Right forelimb (tissue), 1 donor: Measurements from ENCODE around the gene MYO18A.
A peak's percentile ranks its signal among the peaks of the same experiment; 100 is the strongest.

Experiments
- DNase-seq: peaks from one replicate; pipeline ENCODE4 v3.0.0-alpha.2; 2018

MYO18A gene

DNA sequence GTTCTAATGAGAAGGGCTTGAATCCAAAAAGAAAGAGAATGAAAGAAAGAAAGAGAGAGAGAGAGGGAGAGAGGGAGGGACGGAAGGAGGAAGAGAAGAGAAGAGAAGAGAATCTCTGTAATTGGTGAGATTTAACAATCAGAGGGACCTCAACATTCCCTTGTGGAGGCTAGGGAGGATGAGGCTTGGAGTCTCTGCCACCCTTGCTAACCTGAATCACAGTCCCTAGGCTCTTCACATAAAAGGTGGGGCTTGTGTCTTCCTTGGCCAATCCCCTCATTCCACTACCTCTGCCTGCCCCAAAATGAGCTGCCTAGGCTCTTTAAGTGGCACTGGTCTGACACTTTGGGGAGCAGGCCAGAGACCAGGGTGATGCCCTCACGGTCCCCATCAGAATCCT, 107.2 kb downstream of the MYO18A start:
- no peak for DNase-seq

DNA sequence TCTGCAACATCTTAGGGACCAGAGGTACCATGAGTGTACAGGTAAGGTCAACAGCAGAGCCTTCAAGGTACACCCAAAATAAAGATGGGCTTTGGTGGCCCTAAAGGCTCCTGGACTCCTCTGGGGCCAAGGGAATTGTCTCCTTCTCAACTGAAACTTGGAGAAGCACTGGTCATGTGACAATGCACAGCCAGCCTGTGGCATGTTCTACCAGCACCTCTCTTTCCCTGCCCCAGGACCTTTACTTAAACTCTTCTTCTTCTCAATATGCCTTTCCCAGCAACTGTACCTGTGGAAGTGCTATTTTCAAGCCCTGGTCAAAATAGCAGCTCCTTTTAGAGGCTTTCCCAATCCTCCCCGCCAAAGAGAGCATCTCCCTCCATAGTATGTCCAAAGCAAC, 108.9 kb downstream of the MYO18A start:
- DNase-seq = no peak

DNA sequence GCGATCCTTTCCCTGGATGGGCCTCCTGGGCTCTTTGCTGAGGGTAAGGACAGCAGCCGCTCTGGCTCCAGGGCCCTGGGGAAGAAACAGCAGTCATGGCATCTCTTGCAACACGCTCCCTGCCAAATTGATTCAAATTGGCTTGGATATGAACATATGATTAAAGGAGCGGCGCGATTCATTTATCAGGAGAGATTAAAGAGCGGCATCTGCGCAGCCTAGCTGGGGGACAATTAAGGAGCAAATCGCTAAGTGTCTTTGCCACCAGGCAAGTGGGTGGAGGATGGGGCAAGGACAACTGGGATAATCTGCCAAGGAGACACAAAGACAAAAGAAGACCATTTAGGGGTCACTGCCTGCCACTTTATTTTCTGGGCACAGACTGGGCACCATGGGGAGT, 109.4 kb downstream of the MYO18A start:
- DNase-seq = peak; percentile 34

DNA sequence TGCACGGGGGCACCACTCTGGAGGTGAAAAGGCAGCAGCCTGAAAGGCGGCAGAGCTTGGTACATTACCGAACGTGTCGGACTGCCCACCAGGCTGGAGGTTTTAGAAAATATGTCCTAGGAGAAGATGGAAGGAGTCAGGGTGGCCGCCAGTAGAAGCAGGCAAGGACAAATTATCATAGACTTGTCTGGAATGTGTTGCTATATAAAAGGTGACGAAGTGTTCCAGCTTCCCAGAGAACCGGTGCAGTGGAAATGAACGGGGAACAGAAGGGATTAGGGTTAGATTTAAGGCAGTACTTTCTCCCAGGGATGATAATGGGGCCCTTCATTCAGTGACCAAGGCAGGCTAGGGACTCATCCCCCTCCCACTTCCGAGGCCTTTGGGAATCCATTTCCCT, 109.9 kb downstream of the MYO18A start:
- DNase-seq = no peak

DNA sequence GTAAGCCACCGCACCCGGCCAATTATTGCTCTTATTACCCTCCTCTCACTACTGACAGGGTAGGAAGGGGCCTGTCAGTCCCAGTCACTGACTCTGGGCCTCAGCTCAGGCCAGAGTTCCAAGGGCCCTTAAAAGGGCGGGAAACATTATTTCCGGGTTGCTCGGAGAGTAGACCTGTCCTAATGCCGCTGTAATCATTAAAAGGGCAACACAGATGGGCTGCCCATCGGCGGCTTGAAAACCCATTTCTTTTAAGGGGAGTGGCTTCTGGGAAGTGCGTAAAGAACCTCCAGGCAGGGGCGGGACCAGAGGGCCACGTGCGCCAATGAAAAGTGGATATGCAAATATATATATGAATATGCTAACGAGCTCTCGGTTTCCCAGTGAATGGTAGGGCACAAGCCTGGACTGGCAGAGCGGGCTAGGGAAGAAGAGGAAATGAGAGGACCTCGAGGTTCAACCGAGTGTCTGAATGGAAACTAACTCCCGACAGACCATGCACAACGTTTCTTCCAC, 110.6 kb downstream of the MYO18A start:
- DNase-seq = no peak

DNA sequence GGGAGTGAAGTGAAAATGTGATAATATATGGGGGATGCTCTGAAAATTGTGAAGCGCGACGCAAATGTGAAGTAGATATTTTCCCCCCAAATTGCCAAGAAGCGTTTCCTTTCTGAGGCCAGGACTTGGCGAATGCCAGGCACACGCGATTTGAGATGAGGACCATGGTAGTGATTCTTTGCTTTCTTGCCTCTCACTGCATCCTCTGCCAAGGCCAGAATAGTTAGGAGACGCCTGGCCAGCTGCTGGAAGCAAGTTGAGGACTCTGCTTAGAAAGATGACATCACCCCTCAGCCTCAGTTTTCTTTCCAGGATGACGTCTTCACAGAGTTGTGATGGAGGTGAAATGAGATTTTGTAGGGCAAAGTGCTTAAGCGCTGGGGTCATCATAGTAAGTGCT, 111.4 kb downstream of the MYO18A start:
- DNase-seq = no peak

DNA sequence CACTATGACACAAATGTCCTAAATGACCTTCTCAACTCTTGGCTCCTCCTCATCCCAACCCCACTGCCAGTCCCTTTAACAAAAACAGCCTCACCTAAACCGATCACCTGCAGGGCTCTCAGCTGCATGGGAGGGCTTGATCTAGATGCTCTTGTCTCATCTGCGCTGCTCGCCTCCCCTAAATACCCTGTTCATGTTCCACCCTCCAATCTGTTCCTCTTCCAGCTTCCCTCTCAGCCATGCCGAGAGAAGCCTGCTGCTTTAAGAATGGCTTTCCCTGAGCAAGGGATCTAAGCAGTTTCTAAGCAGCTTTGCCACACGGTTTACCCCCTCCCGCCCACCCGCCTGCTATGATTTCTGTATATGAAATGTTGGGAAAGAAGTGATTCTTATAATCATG, 113.6 kb downstream of the MYO18A start:
- no peak for DNase-seq

DNA sequence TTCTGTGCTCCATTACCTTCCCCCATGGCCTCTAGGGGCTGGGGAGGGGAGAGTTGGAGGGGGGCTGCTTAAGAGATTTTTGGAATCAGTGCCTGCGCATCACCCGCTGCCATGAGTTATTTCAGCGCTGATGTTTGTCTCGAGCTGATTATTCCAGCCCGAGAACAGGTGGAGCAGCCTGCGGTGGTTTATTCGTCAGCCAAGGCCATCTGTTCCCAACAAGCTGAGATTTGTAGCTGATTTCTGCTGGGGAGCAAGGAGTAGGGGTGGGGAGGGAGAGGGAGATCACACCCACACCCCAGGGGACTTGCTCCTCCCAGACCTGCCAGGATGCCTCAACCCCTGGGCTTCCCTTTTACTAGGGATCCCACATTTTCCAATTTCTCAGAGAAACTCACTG, 114.2 kb downstream of the MYO18A start:
- no peak for DNase-seq

DNA sequence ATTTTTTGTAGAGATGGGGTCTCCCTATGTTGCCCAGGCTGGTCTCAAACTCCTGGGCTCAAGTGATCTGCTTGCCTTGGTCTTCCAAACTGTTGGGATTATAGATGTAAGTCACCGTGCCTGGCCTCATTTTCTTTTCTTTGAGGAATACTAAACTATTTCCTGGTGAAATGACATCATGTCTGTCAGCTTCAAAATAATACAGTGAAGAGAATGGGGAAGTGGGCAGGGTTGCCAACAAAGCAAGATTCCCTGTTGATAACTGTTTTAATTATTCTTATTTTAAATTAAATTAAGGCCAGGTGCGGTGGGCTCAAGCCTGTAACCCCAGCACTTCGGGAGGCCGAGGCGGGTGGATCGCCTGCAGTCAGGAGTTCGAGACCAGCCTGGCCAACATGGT, 116.2 kb downstream of the MYO18A start:
- DNase-seq = no peak

DNA sequence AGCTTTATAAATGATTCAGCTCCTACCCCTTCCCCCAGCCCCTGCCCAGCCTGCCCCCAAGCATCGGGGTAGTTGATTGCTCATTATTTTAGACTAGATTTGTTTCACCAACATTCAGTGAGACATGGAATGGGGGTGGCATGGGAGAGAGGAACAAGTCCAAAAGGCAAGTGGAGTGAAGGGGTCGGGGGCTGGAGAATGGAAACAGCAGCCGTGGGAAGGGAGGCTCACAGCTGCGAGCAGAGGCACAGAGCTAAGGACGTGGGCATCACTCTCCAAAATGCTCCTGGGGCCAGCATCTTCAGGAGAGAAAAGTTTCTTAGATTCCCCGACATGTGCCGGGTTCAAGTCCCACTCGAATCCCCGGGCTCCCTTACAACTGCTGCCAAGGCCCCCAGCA, 118.0 kb downstream of the MYO18A start:
- no peak for DNase-seq

DNA sequence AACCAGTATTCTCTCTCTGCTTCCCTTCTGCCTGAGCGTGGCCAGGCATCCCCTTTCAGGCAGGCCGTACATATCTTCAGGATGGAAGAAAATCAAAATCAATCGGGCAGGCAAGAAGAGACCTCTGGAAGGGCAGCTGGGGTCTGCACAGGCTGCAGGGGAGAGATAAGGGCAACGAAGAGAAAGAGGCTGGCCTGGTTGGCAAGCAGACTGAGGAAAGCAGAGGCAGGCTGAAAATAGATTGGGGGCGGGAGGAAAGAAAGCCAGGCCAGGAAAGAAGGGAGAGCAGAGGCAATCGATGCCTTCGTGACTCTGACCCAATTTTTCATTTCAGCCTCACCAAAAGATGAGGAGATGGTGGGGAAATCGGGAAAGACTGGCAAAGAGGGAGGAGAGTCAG, 119.2 kb downstream of the MYO18A start:
- no peak for DNase-seq

DNA sequence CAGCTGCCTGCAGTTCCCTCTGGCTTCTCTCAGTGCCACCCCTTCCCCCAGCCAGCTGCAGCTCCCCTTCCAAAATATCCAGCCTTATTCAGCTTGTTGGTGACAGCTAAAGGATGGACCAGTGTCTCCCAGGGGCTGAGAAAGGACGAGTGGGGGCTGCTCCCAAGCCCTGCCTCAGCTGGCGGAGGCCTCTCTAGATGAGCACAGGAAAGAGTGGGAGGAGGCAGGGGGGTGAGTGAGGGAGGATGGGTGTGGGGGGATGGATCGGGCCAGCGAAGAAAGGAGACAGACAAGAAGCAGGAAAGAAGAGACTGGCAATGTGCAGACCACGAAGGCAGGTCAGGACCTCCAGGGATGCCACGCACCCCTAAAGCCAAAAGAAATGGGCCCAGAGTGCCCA, 119.7 kb downstream of the MYO18A start:
- DNase-seq = no peak

DNA sequence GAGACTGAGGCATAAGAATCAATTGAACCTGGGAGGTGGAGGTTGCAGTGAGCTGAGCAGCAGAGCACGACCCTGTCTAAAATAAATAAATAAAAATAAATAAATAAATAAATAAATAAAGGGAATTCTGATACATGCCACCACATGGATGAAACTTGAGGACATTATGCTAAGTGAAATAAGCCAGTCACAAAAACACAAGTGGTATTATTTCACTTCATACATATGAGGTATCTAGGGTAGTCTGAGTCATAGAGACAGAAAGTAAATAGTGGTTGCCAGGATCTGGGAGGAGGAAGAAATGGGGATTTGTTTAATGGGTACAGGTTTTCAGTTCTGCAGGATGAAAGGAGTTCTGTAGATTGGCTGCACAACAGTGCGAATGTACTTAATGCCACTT, 120.9 kb downstream of the MYO18A start:
- DNase-seq = no peak

DNA sequence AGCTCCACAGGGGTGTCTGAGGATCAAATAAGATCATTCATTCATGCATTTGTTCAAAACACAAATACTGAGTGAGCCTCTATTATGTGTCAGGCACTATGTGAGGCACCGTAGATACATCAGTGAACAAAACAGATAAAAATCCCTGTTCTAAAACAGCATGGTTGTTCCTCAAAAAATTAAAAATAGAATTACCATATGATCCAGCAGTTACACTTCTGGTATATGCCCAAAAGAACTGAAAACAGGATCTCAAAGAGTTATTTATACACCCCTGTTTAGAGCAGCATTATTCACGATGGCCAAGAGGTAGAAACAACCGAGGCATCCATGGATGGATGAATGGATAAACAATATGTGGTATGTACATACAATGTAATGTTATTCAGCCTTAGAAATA, 121.8 kb downstream of the MYO18A start:
- no peak for DNase-seq

DNA sequence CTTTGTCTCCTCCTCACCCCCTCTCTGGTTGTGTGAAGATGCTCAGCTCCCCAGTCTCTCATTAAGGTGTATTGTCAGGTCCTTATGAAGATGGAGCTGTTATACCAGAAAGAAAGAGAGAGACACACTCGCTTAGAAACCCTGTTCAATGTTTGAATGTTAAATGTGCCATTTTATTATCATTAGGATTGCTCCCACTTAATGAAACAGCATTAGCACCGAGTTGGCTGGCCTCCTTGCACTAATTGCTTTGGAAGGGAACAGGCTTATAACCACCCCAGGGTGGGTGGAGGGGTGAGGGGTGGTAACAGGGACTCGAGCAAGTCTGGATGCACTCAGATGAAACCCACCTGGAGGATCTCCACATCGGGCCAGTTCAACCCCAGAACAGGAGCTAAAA, 122.8 kb downstream of the MYO18A start:
- no peak for DNase-seq

DNA sequence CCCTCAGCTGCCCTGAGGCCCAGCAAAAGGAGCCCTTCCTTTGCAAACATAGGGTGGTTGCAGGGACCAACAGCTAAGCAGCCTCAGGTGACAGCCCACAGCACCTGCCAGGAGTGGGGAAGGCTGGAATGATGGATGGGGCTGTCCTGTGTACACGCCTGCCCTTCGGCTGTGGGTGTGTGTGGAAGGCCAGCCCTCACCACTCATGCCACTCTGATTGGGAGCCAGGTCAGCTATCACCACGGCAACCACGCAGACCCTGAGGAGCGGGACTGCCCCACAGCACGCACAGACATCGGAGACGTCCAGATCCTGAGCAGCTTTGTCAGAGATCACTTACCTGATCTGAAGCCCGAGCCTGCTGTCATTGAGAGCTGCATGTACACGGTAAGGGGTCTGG, 125.4 kb downstream of the MYO18A start:
- DNase-seq = no peak

DNA sequence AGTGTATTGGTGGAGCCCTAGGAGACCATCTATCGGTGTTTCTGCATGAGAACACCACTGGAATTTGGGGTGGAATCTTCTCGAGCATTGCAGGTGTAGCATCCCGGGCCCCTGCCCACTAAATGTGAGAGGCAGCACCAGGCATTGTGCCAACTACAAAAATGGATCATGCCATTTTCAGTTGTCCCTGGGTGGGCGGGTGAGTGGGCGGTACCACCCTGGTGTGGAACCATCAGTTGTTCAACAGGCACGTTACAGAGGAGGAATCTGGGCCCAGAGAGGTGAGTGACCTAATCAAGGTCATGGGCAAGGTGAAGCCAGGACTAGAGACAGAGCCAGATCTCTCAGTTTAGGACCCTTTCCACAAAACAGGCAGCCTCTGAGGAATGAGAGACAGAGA, 128.5 kb downstream of the MYO18A start:
- no peak for DNase-seq

DNA sequence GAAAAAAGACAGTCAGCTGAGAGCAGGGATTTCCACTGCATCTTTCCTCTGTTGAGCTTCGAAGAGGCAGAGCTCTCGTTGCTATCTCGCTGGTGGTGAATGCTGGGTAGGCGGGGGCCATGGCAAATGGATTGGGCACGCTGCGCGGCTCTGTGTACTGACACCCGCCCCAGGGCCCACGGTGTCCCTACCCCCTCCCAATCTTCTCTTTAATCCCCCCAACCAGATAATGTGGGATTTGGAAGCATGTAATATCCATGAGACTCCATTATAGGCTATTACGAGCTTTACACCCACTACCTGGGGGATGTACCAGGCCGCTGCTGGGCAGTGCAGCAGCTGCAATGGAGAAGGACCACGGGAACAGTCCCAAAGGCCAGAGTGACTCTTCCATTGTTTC, 129.0 kb downstream of the MYO18A start:
- DNase-seq = no peak

DNA sequence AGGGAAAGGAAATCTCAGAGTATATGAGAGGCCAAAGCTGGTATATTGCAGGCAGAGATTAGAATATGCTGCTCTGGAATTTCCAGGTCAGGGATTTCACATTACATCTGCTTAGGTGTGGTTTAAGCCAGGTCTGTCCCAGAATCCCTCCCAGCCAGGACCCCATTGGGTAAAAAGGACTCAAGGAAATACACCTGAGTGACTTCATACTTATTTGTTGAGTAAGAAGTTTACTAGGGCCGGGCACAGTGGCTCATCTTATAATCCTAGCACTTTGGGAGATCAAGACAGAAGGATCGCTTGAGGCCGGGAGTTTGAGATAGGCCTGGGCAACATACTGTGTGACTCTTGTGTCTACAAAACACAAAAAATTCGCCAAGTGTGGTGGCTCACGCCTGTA, 130.0 kb downstream of the MYO18A start:
- DNase-seq = no peak

DNA sequence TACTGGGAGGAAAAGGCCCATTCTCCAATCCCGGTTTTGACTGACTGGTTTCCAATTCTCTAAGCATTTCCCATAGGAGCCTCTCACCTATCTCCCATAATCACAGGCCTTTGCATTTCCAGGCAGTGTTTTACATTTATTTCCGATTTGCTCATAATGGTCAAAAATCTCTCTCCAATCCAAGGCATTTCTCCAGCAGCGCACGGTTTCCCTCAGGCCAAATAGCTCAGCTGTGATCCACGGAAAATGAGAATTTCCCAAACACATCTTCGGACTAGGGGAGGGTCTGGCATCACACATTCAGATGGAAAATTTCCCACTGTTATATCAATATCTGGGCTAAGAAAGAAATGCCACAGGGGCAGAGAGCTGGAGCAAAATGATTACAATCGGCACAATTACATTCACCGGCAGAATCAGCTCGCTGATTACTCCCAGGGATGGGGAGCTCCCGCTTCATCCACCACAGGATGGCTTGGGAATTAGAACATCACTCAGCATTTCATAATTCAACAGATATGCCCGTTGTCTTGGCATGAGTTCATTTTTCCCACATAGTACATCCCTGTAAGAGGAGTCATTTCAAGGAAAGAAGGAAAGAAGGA, 130.6 kb downstream of the MYO18A start:
- no peak for DNase-seq

DNA sequence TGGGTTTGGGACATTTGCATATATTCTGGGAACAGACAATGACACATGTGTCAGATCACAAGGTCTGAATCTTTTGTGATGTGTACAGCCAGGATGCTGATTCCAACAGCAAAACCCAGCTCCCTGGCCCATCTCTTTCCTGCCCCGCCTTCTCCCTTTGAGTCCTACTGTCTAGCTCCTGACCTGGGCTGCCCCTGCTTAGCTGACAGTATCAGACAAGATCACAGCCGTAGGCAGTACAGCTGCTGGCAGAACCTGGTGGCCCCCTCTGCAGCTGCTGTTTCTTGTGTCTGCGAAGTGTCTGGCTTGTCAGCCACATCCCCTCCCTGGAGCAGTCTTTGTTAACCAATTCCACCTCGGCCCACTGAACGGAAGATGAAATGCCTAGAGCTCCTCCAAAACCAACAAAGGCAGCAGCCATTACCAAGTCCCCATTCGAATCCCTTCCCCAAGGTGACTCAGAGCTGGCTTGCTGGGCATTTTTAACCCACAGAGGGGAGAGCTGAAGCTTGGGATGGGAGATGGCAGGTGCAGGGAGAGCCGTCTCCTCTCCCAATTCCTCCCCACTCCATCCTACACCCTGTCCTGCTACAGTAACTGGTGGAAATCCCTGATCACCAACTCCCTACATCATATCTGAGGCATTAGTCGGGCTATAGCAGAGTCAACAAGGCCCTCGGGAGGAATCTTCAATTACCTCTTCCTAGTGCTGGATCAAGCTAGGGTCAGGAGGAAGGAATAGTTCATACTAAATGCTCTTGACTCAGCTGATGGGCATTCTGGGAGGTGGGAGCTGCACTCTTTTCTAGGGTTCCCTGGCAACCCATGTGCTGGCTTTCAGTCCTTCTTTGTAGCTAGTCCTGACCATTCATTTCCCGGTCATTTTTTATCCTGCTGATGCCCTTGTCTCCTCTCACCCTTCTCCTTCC, 131.5 kb downstream of the MYO18A start:
- peak; percentile 56 for DNase-seq

DNA sequence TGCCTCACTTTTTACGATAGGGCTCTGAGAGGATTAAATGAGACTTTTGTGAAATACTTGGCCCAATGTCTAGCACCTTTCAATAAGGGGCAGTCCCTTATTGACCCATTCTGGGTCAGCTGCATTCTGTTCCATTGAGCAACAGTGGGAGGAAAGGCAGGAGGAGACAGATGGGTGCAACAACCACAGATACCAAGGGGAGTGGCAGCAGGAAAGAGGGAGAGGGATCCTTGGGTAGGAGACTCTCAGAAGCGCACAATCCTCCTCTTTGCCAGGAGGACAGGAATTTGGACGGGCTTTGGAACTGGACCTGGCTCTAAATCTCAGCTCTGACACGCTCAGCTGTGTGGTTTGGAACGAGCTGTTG, 133.7 kb downstream of the MYO18A start:
- no peak for DNase-seq

DNA sequence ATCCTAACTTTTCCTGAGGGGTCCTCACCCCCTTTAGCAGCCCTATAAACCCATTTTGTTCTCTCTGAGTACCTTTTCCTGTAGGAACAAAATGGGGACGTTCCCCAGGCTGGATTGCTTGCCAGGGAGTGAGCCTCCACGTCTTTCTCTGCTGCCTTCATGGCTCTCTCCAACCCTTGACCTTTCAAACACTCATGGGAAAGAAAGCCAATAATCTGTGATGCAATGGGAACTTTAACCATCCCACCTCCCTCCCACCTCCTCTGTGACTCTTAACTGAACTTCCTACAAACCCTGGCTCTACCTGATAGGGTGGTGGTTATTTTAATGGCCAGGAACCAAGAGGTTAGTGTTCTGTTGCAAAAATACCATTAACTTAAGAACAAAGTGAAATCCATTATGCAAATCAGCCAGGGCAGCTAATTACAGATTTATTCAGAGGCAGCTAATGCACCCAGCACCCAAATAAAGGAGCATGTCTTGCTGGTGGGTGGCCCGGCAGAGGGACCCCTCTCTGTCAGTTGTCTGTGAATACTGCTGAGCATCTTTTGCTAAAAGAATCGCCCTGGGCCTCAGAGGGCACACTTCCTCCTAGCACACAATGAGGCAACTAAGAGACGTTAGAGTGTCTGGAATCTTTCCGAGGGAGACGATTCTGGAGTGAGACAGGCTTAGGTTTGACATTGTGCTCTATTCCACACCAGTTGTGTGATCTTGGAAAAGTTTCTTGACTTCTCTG, 134.3 kb downstream of the MYO18A start:
- no peak for DNase-seq

DNA sequence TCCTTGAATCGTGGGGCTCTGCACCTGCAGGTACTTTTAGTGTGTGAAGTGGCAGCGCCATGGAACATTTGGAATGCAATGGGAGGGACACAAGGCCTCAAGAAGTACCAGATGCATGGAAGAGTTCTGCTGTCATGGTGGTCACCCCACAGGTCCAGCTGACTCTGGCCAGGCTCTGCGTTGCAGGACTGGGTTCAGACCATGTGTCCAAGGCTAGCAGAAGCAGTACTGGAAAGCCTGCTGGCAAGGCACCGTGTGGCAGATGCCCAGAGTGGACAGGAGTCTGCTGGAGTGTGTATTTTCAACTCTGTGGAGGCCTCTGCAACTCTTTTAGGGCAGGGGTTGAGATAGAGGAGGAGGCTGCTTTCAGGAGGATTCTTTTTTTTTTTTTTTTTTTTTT, 135.2 kb downstream of the MYO18A start:
- no peak for DNase-seq
